NCI-H226 (cell line): ENCODE measurements around the gene GSE1.
"Not testable (repeated sequence)": the region's sequence is repeated elsewhere in the genome, so short reads cannot be mapped to it uniquely, and the experiment has no call there.

Experiments used
- DNase-seq: peaks from one replicate; pipeline ENCODE4 v3.0.0-alpha.2; 2015

The GSE1 gene

GRCh38 chr16:85592277-85592676 lies 20.8 kb upstream of the GSE1 start:
- not testable (repeated sequence) for DNase-seq

- DNase-seq, result no peak
These were observed 20.2 kb upstream of the GSE1 start for GRCh38 chr16:85592700-85593493.

GRCh38 chr16:85593494-85594221 lies 19.5 kb upstream of the GSE1 start:
- no peak for DNase-seq

DNA sequence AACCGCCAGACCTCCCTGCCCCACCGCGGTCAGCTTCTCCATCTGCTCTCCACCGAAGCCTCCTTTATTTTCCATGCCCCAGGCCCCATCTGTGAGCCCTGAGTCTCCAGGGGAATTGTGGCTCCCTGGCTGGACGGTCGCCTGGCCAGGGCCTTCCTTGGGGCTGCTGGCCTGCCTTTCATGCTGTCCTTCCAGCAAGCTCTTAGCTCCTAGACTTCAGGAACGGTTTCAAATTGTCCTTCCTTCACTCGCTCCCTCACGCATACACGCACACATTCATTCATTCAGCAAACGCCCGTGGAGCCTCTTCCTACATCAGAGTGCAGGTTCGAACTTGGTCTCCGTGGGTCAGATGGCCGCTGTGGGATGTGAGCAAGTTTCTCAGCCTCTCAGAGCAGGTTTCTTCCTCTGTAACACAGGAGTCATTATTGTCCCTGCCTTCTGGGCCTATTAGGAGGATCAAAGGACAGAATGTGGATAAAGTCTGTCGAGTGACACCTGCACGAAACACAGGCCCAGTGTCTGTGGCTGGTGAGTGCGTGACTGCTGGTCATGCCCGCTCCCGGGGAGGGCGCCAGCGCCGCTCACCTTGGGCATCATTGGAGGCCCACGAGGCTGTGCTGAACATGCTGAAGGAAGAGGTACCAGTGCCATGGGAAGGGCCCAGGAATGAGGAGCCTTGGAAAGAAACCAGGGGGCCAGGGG lies 18.7 kb upstream of the GSE1 start:
- DNase-seq, result no peak

DNA sequence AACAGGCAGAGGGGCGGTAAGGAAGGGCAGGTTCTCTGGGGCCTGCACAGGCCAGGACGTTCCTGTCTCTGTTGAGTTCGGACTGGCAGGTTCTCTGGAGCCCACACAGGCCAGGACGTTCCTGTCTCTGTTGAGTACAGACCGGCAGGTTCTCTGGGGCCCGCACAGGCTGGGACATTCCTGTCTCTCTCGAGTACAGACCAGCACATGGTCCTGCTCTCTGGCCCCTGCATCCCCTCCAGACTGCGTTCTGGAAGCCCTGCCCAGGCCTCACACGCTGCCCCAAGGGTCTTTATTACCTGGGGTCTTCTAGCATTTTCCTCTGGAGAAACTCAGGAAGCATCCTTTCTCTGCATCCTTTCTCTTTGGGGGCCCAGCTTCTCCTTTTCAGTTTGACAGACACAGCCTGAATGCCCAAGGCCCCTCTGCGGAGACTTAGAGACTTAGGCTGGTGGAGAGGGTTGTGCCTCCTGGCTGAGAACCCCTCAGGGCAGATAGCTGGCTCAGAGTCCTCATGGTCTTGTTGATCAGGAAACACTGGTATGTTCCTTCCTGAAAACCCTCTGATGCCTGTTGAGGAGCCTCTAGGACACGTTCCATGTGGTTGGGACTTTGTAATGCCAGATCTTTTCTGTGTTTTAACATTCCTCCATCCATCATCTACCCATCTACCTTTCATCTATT lies 18.0 kb upstream of the GSE1 start:
- no peak for DNase-seq

- DNase-seq, result no peak
These were observed 17.2 kb upstream of the GSE1 start for GRCh38 chr16:85595812-85596502.

GRCh38 chr16:85598141-85598540 lies 15.0 kb upstream of the GSE1 start:
- DNase-seq, result no peak

DNA sequence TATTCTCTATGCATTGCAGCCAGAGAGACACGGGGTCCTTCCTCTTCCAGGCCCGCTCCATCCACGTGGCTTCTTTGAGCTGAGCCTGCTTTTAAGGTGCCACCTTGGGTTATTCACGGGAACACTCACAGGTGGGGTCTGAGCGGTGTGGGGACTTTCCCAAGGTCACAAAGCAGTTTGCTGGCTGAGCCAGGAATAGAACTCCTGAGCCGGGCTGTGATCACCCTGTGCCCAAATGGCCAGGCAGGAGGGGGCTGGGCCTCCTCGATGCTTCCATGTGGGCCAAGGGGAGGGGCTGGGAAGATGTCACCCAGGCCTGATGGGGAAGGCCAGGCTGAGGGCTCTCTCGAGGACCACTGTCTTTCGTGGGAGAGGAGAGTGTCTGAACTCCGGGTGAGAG lies 13.0 kb upstream of the GSE1 start:
- DNase-seq, result no peak

GRCh38 chr16:85600530-85601271 lies 12.4 kb upstream of the GSE1 start:
- DNase-seq, result no peak

GRCh38 chr16:85601272-85601639 lies 11.9 kb upstream of the GSE1 start:
- DNase-seq, result no peak

- no peak for DNase-seq
These were observed 11.3 kb upstream of the GSE1 start for GRCh38 chr16:85601730-85602401.

DNA sequence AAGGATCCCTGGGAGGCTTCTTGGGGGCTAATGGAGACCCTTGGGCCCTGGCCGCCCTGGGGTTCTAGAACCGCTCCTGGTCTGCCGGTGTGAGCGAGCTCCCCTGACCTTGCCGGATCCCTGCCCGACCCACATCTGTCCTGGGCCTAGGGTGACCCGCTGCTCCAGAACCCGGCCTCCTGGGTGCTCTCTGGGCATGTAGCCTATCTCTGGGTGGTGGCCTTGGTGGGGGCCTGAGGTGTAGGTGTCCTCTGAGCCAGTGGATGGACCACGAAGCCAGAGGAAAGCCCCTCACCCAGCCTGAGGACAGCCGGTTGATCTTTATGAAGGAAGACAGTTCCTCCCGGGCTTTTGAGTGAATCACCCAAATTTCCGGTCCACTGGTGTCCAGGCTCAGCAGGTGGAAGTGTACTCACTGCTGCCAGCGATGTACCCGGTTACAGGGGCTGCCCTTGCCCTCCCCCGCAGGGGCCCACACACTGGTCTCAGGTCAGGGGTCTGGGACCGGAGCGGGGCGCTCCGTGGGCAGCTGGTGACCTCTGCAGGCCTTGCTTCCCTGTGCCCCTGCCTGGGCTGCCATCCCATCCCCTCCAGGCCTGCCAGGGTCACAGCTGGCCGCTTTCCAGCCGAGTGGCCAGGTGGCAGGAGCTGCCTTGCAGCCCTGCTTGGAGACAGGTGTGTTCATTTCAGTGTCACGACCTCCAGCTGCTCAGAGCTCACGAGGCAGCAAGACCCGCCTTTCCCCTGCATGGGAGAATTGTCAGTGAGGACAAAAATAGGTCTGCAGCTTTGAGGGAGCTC lies 10.5 kb upstream of the GSE1 start:
- no peak for DNase-seq

GRCh38 chr16:85603203-85603755 lies 9.8 kb upstream of the GSE1 start:
- DNase-seq, result no peak

- no peak for DNase-seq
These were observed 8.9 kb upstream of the GSE1 start for GRCh38 chr16:85604145-85604705.

DNA sequence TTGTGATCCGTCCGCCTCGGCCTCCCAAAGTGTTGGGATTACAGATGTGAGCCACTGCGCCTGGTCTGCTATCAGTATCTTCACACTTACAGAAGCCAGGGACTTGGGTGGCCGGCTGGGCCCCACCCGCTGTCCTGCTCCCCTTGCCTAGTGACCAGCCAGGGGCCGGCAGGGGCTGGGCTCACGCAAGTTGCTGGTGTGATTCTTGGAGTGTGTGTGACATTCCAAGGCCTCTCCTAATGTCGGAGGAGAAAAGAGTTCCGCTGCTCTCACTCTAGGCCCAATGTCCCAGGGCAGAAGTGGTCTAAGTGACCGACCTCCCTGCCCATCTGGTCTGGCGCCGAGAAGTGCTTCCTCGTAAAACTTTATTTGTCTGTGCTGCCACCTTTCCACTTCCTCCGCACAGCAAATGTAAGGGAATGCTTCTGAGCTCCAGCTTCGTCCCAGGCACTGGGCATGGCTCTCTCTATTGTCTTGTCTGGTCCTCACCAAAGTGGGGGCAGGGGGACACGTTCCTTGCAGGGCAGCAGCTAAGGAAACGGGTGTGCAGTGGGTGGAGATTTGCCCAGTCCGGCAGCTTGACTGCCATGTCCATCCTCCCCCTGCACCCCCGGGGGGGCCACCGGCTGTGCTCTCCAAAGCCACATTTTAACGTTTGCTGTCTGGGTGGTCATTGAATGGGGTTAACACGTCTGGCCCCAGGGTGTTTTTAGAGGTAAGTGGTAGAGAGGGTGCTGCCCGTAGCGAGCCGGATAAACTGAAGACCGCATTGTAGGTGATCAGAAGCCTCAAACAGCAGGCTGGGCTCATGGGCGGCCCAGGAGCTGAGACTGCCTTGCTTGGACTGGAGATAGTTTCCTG lies 7.8 kb upstream of the GSE1 start:
- no peak for DNase-seq

DNA sequence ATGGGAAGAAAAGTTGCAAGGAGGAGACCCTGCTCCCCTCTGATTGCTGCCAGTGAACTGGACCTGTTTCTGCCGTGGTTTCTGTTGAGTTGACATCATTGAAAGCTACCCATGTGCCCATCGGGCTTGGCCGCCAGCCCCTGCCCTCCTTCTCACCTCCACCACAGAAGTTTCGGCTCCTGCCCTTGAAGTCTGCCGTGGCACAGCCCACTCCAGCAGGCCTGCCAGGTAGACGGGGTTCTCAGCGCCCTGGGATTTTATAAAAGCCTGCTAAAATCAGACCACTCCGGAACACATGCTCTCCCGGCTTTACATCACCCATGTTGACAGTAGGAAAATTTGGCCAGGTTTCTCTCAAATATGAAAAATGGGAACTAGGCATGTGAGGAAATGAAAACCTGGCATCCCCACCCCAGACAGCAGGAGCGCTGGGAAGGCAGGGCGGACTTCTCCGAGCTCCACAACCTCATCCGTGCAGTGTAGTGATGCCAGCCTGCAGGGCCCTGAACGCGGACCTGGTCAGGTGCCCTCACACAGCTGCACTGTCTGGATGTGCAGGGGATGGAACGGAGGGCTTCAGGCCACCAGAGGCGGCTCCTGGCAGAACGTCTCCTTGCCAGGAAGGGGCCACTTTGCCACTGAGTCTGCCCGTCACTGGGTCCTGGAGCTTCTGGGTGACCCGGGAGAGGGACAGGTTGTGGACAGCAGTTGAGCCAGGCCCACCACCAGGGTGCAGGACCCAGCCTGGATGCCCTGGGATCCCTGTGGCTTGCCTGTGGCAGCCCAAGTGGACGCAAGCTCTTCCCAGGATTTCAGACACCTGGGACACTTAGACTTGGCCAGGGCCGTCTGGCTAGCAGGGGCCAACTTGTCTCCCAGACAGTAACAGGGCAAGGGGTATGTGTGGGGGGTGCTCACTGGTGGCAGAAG lies 6.9 kb upstream of the GSE1 start:
- DNase-seq, result no peak

- no peak for DNase-seq
These were observed 6.2 kb upstream of the GSE1 start for GRCh38 chr16:85606904-85607303.

GRCh38 chr16:85607321-85607765 lies 5.8 kb upstream of the GSE1 start:
- no peak for DNase-seq
